ENCODE measurements around the gene CROCC2.

CROCC2 gene

GRCh38 chr2:240891492-240892340 is 14.4 kb upstream of the CROCC2 start:
- no peak for DNase-seq (ENCODE audit: low spot score)

GRCh38 chr2:240892356-240892755 is 13.8 kb upstream of the CROCC2 start:
- no peak for DNase-seq (ENCODE audit: low spot score)

GRCh38 chr2:240892925-240893324 is 13.2 kb upstream of the CROCC2 start:
- no peak for DNase-seq (ENCODE audit: low spot score)

GRCh38 chr2:240893363-240893844 is 12.7 kb upstream of the CROCC2 start:
- no peak for DNase-seq (ENCODE audit: low spot score)

- DNase-seq (ENCODE audit: low spot score): no peak
Observed at GRCh38 chr2:240894006-240894405, 12.1 kb upstream of the CROCC2 start.

- DNase-seq (ENCODE audit: low spot score): no peak
Observed at GRCh38 chr2:240894836-240895558, 11.1 kb upstream of the CROCC2 start.

- DNase-seq (ENCODE audit: low spot score): no peak
Observed at GRCh38 chr2:240895656-240896388, 10.3 kb upstream of the CROCC2 start, which contains the start of gene MAB21L4. Gene MAB21L4, minus strand, starts transcription at chr2:240896156. Its CDS starts 159 bp downstream, at chr2:240895997.

GRCh38 chr2:240896394-240896793 is 9.7 kb upstream of the CROCC2 start:
- no peak for DNase-seq (ENCODE audit: low spot score)

GRCh38 chr2:240896871-240897692 is 9.1 kb upstream of the CROCC2 start:
- DNase-seq (ENCODE audit: low spot score): no peak

- DNase-seq (ENCODE audit: low spot score): no peak
Observed at GRCh38 chr2:240898108-240898730, 7.9 kb upstream of the CROCC2 start.

GRCh38 chr2:240898731-240899467 is 7.2 kb upstream of the CROCC2 start:
- no peak for DNase-seq (ENCODE audit: low spot score)

- DNase-seq (ENCODE audit: low spot score): no peak
Observed at GRCh38 chr2:240899468-240899865, 6.7 kb upstream of the CROCC2 start.

GRCh38 chr2:240900141-240900860 is 5.8 kb upstream of the CROCC2 start:
- DNase-seq (ENCODE audit: low spot score): no peak

- DNase-seq (ENCODE audit: low spot score): no peak
Observed at GRCh38 chr2:240901986-240902614, 4.0 kb upstream of the CROCC2 start.

GRCh38 chr2:240902615-240903041 is 3.5 kb upstream of the CROCC2 start:
- no peak for DNase-seq (ENCODE audit: low spot score)

GRCh38 chr2:240903191-240904060 is 2.7 kb upstream of the CROCC2 start:
- DNase-seq (ENCODE audit: low spot score): no peak

- no peak for DNase-seq (ENCODE audit: low spot score)
Observed at GRCh38 chr2:240904216-240905175, 1.6 kb upstream of the CROCC2 start.

Data from Ammon's horn (tissue), 1 donor.